Osteoblast (primary cell): Measurements from ENCODE around the gene TCERG1L. TPM values are rescaled to one million over a fixed set of nuclear protein-coding genes. Genes with fewer than 3 reads are reported as not detected.

ENCODE experiments used
- DNase-seq: peaks from one replicate; pipeline ENCODE4 v3.0.0; 2011; ENCODE audit warnings: low spot score, mixed read lengths; ENCODE audit not compliant: insufficient read length; ENCODE audit errors: missing footprints
- H2AFZ ChIP-seq: 2 replicates; pipeline ENCODE4 v1.6.0; 2011; ENCODE audit warnings: mild to moderate bottlenecking, low read length
- H3K27ac ChIP-seq: 2 replicates; pipeline ENCODE4 v1.5.1; 2011; ENCODE audit warnings: mild to moderate bottlenecking, low read depth, low read length, moderate library complexity
- H3K27me3 ChIP-seq: 2 replicates; pipeline ENCODE4 v1.6.0; 2012; ENCODE audit warnings: mild to moderate bottlenecking, control low read depth, inconsistent platforms, low read length, moderate library complexity; ENCODE audit not compliant: insufficient read depth
- H3K36me3 ChIP-seq: 2 replicates; pipeline ENCODE4 v1.5.1; 2011; ENCODE audit warnings: mild to moderate bottlenecking, low read length, control low read depth, moderate library complexity; ENCODE audit not compliant: insufficient read depth
- H3K4me1 ChIP-seq: 2 replicates; pipeline ENCODE4 v1.5.1; 2011; ENCODE audit warnings: mild to moderate bottlenecking, low read length, control low read depth, moderate library complexity; ENCODE audit not compliant: insufficient read depth
- H3K4me2 ChIP-seq: 2 replicates; pipeline ENCODE4 v1.6.0; 2011; ENCODE audit warnings: mild to moderate bottlenecking, low read length; ENCODE audit not compliant: insufficient read depth
- H3K4me3 ChIP-seq: fragments of 200-600 bp; sonication (generic); 3 replicates; pipeline ENCODE4 v1.5.1; 2012; ENCODE audit warnings: mild to moderate bottlenecking, low read length, inconsistent platforms; ENCODE audit not compliant: insufficient read depth
- H3K79me2 ChIP-seq: 2 replicates; pipeline ENCODE4 v1.6.0; 2012; ENCODE audit warnings: mild to moderate bottlenecking, low read length, control low read depth, inconsistent platforms; ENCODE audit not compliant: insufficient read depth
- H3K9me3 ChIP-seq: 2 replicates; pipeline ENCODE4 v1.5.1; 2011; ENCODE audit warnings: low read depth, low read length, control low read depth
- H4K20me1 ChIP-seq: 2 replicates; pipeline ENCODE4 v1.6.0; 2012; ENCODE audit warnings: mild to moderate bottlenecking, low read length, control low read depth; ENCODE audit not compliant: insufficient read depth
- total RNA-seq: library from RNA; depleted of rRNA; stranded (reverse); fragments of >200 nt; gene quantifications from 2 replicates; pipeline ENCODE4 v1.2.3, GENCODE V29; 2012
- TF ChIP-seq, protein P1 (sequence below): IDR thresholded peaks from 2 replicates; pipeline ENCODE4 v1.5.1; 2011; ENCODE audit warnings: mild to moderate bottlenecking, low read depth, low read length, moderate library complexity; ENCODE audit errors: extremely low read depth

The TCERG1L gene
- total RNA-seq, 1 donor = under 0.01 TPM

DNA sequence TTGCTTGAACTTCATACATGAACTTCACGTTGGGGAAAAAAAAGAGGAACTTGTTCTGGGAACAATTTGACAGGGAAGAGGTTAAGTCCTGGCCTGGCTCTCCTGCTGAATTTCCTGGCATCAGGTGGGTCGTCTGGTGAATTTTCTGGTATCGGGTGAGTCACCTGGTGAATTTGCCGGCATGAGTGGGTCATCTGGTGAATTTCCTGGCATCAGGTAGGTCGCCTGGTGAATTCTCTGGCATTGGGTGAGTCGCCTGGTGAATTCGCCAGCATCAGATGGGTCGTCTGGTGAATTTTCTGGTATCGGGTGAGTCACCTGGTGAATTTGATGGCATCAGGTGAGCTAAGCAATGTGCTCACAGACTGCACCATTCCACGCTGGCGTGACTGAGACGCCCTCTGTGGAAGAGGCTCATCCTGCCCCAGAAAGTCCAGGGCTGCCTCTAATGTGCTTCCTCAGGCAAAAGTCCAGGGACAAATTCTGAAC lies 255.4 kb downstream of the TCERG1L start:
- DNase-seq = no peak
- Histone ChIP-seq H3K27ac (no peak overlapping the region), H3K4me3 (no peak overlapping the region), H4K20me1 (no peaks in the 10 kb centered on the region), H3K9me3 (no peaks in the 10 kb centered on the region), H3K27me3 (no peaks in the 10 kb centered on the region), H3K36me3 (no peaks in the 10 kb centered on the region), H3K4me1 (no peaks in the 10 kb centered on the region), H3K4me2 (no peak overlapping the region), H3K79me2 (no peaks in the 10 kb centered on the region), H2AFZ (no peak overlapping the region)
- TF ChIP-seq, protein P1, sequence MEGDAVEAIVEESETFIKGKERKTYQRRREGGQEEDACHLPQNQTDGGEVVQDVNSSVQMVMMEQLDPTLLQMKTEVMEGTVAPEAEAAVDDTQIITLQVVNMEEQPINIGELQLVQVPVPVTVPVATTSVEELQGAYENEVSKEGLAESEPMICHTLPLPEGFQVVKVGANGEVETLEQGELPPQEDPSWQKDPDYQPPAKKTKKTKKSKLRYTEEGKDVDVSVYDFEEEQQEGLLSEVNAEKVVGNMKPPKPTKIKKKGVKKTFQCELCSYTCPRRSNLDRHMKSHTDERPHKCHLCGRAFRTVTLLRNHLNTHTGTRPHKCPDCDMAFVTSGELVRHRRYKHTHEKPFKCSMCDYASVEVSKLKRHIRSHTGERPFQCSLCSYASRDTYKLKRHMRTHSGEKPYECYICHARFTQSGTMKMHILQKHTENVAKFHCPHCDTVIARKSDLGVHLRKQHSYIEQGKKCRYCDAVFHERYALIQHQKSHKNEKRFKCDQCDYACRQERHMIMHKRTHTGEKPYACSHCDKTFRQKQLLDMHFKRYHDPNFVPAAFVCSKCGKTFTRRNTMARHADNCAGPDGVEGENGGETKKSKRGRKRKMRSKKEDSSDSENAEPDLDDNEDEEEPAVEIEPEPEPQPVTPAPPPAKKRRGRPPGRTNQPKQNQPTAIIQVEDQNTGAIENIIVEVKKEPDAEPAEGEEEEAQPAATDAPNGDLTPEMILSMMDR = no peak

DNA sequence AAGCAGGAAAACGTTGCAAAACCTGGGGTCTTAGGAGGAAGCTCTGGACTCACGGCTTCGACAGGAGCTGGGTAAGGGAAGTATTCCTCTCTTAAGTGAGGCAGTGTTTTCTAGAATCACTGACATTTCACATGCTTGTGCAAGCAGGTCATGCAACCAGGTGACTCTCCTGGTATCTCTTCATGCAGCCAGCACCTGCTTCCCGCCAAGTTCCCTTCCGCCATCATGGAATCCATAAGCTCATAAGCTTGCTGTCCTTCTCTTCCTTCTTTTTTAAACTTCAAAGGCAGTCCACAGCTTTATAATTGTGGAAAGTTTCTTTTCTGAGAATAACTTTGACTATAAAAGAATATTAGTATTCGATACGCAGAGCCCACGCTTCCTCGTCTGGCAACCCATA lies 256.1 kb downstream of the TCERG1L start:
- no peaks in the 10 kb centered on the region for H3K9me3 ChIP-seq
- H2AFZ ChIP-seq = no peak overlapping the region
- no peaks in the 10 kb centered on the region for H3K79me2 ChIP-seq
- no peaks in the 10 kb centered on the region for H3K27me3 ChIP-seq
- no peaks in the 10 kb centered on the region for H3K4me1 ChIP-seq
- H3K4me3 ChIP-seq = no peak overlapping the region
- H3K27ac ChIP-seq = no peak overlapping the region
- H3K4me2 ChIP-seq = no peak overlapping the region
- DNase-seq = no peak
- H4K20me1 ChIP-seq = no peaks in the 10 kb centered on the region
- TF ChIP-seq, protein P1 = no peak
- no peaks in the 10 kb centered on the region for H3K36me3 ChIP-seq

DNA sequence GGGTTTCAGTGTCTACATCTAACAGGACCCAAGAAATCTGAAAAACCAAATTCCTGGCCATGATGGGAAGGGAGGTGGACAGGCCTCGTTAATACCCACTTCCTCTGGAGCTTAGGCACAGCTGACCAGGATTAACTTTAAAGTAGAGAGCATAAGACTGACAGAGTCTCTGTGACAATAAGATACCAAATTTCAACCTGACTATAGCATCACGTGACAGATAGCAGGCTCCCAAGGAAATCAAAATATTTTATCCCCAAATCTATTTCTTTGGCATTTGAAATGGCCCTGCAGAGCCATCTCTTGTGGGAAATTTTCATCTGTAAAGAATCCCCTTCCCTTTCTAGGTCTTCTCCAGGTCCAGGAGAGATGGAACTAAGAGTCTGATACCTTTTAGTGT lies 258.3 kb downstream of the TCERG1L start:
- no peaks in the 10 kb centered on the region for H3K9me3 ChIP-seq
- no peaks in the 10 kb centered on the region for H3K4me1 ChIP-seq

DNA sequence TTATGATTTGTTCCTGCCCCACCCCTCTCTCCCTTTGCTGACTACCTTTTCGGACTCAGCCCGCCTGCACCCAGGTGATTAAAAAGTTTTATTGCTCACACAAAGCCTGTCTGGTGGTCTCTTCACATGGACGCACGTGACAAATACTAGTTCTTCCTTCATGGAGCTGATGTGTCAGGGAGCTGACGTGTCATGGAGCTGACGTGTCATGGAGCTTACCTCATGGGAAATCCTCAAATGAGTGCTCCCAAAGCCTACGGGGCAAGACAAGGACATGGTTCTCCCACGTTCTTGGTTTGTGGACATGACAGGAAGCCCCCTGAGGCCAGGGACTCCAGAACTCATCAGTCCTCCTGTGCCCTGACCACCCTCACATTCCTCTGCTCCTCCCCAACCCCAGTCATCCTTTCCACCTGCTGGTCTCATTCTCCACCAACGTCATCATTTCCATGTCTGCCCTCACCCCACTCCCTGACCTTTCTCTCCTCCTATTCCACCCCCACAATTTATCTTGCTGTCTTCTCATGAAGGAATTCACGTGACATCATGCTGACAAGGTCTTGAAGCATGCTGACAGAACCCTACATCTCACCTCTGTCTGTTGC lies 261.3 kb downstream of the TCERG1L start:
- TF ChIP-seq, protein P1 = no peak
- no peak overlapping the region for H3K4me3 ChIP-seq

More for the DNA sequence above, 258.3 kb downstream of the TCERG1L start:
- Histone ChIP-seq H2AFZ (no peak overlapping the region), H3K79me2 (no peaks in the 10 kb centered on the region), H3K36me3 (no peaks in the 10 kb centered on the region), H4K20me1 (no peaks in the 10 kb centered on the region), H3K27ac (no peak overlapping the region), H3K27me3 (no peaks in the 10 kb centered on the region), H3K4me3 (no peak overlapping the region), H3K4me2 (no peak overlapping the region)
- TF ChIP-seq, protein P1 = no peak
- DNase-seq = no peak

More for the DNA sequence above, 261.3 kb downstream of the TCERG1L start:
- Histone ChIP-seq H3K27ac (no peak overlapping the region), H3K4me2 (no peak overlapping the region), H3K4me1 (no peaks in the 10 kb centered on the region), H3K27me3 (no peaks in the 10 kb centered on the region), H2AFZ (no peak overlapping the region), H4K20me1 (no peaks in the 10 kb centered on the region), H3K36me3 (no peaks in the 10 kb centered on the region), H3K9me3 (no peaks in the 10 kb centered on the region), H3K79me2 (no peaks in the 10 kb centered on the region)
- no peak for DNase-seq
